Brain microvascular endothelial cell (primary cell): Measurements from ENCODE around the gene SNTG2.

ENCODE experiments used
- DNase-seq: peaks from one replicate; pipeline ENCODE4 v3.0.0-alpha.2; 2020
- H3K27ac ChIP-seq: fragments of 250-450 bp; sonication (Bioruptor Pico); 2 replicates; pipeline ENCODE4 v1.5.1; 2020; ENCODE audit warnings: mild to moderate bottlenecking, moderate library complexity
- H3K27me3 ChIP-seq: fragments of 250-450 bp; sonication (Bioruptor Pico); replicated peaks from 2 replicates; pipeline ENCODE4 v1.5.1; 2020; ENCODE audit warnings: mild to moderate bottlenecking
- H3K36me3 ChIP-seq: fragments of 250-450 bp; sonication (Bioruptor Pico); replicated peaks from 2 replicates; pipeline ENCODE4 v1.5.1; 2020; ENCODE audit warnings: mild to moderate bottlenecking
- H3K4me3 ChIP-seq: 2 replicates; pipeline ENCODE4 v1.5.1; 2011; ENCODE audit warnings: low read depth, mild to moderate bottlenecking, control low read depth, low read length, moderate library complexity
- CTCF ChIP-seq: IDR thresholded peaks from 2 replicates; pipeline ENCODE4 v1.5.1; 2011; ENCODE audit warnings: low read depth, mild to moderate bottlenecking, moderate library complexity, low read length, control low read depth, inconsistent platforms; ENCODE audit errors: missing control alignments
- in situ Hi-C: cut with HindIII; loops from 2 replicates; pipeline ENCODE4 v1.10.0; 2017; ENCODE audit warnings: low sequenced_read_pairs, low pct_ligation_motif_present

The SNTG2 gene

GRCh38 chr2:1363367-1363766 is 412.7 kb downstream of the SNTG2 start:
- H3K4me3 ChIP-seq, result no peak overlapping the region
- in situ Hi-C loops, result no loop called here
- no peak for DNase-seq
- H3K27ac ChIP-seq, result no peak overlapping the region
- H3K36me3 ChIP-seq, result no peaks in the 10 kb centered on the region
- H3K27me3 ChIP-seq, result no peaks in the 10 kb centered on the region
- TF ChIP-seq CTCF, result no peak

DNA sequence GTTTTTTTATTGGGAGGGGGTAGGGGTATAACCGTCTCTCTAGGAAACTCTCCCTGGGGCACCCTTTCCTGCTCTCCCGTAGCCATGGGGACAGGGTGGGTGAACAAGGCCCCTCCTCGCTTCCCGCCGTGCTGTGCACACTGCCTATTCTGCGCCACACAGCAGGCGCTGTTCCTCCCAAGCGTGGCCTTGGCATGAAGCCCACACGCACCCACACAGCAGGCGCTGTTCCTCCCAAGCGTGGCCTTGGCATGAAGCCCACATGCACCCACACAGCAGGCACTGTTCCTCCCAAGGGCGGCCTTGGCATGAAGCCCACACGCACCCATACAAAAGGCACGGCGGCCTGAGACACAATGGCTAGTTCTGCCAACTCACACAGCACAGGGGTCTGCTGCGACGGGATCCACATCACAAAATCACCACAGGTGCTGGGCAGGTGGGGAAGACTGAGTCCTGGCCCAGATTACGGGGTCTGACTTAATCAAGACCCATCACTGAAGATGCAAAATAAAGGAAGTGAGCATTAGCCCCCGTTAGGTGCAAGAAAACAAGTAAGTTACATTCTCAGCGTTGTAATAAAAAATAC is 416.0 kb downstream of the SNTG2 start:
- Histone ChIP-seq H3K36me3 (no peaks in the 10 kb centered on the region), H3K27ac (no peak overlapping the region), H3K4me3 (no peak overlapping the region), H3K27me3 (no peaks in the 10 kb centered on the region)
- TF ChIP-seq CTCF, result no peak
- no peak for DNase-seq
- in situ Hi-C loops, result no loop called here

DNA sequence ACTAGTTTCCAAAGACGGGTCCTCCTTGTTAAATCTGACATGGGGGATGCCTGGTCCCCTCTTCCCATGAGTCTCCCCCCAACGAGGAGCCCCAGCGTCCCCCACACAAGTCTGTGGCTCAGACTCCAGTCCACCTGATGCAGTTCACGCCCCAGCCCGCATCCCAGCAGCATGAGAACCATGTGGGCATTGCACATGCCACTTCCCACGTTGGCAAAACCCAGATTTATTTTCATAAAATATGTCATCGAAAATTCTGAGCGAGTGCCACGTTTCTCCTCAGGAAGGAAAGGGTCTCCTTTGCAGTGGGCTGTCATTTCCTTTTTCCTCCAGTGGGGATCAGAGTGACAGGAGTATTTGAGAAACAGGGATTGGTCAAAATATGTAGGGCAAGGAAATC is 417.0 kb downstream of the SNTG2 start:
- TF ChIP-seq CTCF, result no peak
- no peaks in the 10 kb centered on the region for H3K36me3 ChIP-seq
- no peak overlapping the region for H3K4me3 ChIP-seq
- in situ Hi-C loops, result no loop called here
- no peaks in the 10 kb centered on the region for H3K27me3 ChIP-seq
- no peak overlapping the region for H3K27ac ChIP-seq
- no peak for DNase-seq

GRCh38 chr2:1369905-1370304 is 419.3 kb downstream of the SNTG2 start:
- no peaks in the 10 kb centered on the region for H3K36me3 ChIP-seq
- H3K4me3 ChIP-seq, result no peak overlapping the region
- no peak for DNase-seq
- no peak for TF ChIP-seq CTCF
- H3K27me3 ChIP-seq, result no peaks in the 10 kb centered on the region
- in situ Hi-C loops, result no loop called here
- H3K27ac ChIP-seq, result no peak overlapping the region

DNA sequence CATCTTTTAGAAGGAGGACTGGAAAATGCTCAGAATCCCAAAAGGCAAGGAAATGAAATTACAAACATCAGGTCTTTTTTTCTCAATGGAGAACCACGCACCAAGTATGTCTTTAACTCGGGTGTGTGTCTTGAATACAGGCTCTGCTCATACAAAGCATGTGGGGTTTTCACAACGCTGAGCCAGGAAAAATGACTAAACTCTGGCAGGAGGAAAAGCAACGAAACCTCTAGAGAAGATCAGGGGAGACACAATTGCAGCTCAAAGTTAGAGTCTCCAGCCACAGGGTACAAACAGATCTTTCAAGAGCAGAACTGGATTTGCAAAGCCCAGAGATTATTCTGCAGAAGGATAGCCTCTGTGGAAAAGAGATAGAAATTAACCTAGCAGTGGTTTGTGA is 419.8 kb downstream of the SNTG2 start:
- TF ChIP-seq CTCF, result no peak
- in situ Hi-C loops, result no loop called here
- H3K36me3 ChIP-seq, result no peaks in the 10 kb centered on the region
- H3K27me3 ChIP-seq, result no peaks in the 10 kb centered on the region
- H3K4me3 ChIP-seq, result no peak overlapping the region
- no peak for DNase-seq
- H3K27ac ChIP-seq, result no peak overlapping the region

GRCh38 chr2:1371082-1371481 is 420.4 kb downstream of the SNTG2 start:
- Histone ChIP-seq H3K4me3 (no peak overlapping the region), H3K27me3 (no peaks in the 10 kb centered on the region), H3K27ac (no peak overlapping the region), H3K36me3 (no peaks in the 10 kb centered on the region)
- no peak for TF ChIP-seq CTCF
- in situ Hi-C loops, result no loop called here
- DNase-seq, result no peak
